ENCODE data around the gene CD93.

CD93 gene

DNA sequence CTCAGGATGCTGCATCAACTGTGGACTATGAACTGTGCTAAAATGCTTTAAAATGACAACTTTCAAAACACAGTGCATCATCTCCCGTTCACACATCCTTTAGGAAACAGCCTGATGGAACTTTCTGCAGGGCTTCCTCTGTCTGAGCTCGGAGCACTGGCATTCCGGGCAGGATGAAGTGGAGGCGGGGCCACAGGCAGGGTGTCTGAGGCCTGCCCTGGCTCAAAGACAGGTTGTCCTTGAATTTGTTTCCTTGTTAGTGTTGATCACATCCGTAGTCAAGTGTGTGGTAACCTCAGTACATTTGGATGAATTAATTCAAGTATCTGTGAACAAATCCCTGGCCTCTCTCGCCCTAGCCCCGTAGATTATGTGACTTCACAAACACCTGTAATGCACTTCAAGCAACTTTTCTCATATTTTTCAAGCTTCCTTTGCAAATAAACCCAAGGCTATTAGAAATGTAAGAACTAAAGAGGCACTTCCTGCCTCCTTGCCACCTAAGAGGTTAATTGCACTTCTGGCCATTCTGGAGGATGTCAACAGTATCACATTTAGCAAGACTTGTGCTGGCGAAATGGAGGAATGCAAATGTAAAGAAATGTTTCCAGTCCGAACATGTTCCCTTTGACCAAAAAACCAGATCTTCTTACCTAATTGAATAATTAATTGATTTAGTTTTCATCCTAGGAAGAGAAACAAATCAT lies 3.1 kb downstream of the CD93 start:
- DNase-seq, result no peak

DNA sequence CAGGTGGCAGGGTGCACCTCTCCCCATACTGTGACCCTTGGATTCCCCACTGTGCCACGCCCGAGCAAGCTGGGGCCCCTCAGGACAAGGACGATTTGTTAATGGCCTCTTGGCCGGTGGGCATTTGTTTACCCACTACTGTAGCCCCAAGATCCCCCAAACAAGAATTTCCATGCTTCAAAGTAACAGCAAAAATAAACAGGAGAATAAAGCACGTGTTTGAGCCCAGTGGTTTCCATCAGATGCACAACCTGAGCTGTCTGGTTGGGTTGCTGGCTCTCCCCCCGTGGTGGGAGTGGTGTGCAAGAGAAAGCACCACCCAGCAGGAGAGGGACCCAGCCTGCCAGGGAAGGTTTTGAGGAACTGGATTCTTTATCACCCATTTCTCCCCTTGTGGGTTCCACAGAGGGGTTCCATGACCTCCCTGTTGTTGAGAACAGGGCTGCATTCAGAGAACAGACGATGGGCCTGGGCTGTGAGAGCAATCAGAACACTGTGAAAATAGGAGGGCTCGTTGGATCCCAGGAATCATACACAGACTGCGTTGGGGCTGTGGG lies 4.8 kb downstream of the CD93 start:
- no peak for DNase-seq

DNA sequence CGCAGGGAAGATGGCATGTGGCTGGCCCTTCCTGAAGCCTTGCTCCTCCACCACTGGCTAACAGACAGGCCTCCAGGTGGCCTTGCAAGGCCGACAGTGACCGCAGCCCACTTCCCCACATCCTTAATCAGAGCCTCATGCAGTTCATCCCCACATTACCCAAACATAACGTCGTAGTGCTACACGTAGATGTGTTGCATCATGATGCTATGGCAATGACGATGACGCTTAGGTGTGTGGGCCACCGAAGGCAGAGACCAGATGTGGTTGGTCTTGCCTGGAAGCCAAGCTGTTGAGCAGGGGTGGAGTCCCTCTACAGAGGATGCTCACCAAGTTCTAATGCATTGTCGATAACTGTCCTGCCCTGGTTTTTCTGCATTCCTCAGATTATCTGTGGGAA lies 5.6 kb downstream of the CD93 start:
- DNase-seq, result no peak

DNA sequence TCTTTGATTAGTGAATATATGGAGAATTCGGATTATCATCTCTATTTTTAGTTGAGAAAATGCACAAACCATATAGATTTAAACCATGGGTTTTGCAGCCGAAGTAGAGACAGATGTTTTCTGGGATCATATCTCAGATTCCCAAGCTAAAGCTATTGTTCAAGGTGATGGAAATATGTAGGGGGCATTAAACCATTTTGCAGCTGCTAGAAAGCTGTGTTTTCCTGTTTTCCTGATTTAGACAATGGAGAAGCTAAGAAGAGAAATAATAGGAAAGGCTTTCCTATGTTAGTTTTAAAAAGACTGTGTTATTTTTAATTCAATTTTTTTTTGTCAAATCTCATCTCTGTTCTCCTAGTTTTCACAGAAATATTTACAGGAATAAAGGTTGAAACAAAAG lies 6.2 kb downstream of the CD93 start:
- DNase-seq, result no peak

DNA sequence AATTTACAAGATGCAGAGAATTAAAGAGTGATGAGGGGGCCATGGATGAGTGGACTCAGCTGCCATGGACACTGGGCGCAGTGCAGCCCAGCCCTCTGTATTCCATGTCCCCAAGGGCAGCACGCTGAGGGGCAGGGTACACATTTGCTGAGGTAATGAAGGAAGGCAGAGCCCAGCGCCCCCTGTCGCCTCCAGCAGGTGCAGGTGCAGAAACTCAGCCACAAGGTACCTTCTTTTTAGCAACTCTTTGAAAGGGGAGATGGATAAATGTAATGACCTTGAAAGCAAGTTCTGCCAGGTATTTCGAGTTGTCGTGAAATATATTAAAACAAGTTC lies 7.1 kb downstream of the CD93 start:
- DNase-seq, result no peak

GRCh38 chr20:23078351-23079015 lies 7.6 kb downstream of the CD93 start:
- DNase-seq, result no peak

DNA sequence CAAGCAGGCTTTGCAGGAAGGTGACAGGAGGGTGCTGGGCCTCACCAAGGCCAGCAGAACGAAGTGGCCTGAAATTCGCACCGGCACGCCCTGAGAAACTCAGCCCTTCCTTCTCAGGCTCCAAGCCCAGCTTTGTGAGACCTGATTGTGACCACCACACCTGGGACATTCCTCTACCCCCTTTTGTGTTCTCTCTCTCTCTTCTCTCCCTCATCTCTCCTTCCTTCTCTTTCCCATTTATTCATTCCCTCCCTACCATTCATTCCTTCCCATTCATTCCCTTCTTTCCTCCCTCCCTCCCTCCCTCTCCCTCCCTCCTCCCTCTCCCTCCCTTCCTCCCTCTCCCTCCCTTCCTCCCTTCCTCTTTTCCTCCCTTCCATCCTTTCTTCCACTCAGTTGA lies 8.8 kb downstream of the CD93 start:
- no peak for DNase-seq

- no peak for DNase-seq
Observed at GRCh38 chr20:23074052-23074451, 12.1 kb downstream of the CD93 start.

DNA sequence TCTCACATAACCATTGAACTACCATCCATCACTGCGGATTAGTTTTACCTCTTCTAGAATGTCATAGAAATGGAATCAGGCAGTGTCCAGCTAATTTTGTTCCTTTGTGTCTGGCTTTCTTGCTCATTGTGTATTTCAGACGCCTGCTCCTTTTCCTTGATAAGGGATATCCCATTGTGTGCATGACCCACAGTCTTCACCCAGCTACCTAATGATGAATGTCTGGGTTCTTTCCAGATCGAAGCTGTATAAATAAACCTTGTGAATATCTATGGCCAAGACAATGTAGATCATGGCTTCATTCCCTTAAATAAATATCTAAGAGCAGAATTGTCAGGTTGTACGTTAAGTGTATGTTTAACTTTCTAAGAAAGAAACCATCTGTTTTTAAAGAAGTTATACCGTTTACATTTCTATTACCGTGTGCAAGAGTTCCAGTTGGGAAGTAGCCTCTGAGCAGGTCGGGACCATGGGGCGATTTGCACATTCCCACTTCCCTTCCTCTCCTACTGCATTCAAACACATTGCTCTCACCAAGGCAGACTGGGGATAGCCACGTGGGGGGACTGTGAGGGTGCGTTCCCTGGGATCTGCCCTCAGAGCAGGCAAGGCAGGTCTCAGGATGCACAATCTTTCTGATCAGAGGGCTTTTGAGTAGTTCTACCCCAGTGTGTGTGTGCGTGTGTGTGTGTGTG lies 13.1 kb downstream of the CD93 start:
- DNase-seq, result no peak

DNA sequence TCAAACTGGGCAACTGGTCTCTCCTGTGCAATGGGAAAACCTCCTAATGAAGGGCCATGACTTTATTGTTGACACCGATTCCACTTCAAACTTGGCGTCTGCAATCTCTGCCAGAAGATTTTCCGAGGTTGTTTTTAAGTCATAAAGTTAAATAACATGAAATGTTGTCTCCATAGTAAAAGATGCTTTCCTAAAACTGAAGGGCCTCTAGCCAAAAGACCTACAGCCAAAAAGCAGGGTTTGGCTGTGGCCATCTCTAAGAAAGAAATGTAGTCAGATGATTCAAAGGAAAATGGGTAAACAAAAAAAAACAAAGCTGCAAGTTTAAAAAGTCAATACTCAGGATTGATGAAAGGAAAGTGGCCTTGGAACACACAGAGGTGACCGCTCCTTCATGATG lies 14.1 kb downstream of the CD93 start:
- no peak for DNase-seq

GRCh38 chr20:23071398-23071797 lies 14.7 kb downstream of the CD93 start:
- DNase-seq, result no peak

GRCh38 chr20:23069108-23069507 lies 17.0 kb downstream of the CD93 start:
- no peak for DNase-seq

- no peak for DNase-seq
Observed at GRCh38 chr20:23068283-23068682, 17.8 kb downstream of the CD93 start.

DNA sequence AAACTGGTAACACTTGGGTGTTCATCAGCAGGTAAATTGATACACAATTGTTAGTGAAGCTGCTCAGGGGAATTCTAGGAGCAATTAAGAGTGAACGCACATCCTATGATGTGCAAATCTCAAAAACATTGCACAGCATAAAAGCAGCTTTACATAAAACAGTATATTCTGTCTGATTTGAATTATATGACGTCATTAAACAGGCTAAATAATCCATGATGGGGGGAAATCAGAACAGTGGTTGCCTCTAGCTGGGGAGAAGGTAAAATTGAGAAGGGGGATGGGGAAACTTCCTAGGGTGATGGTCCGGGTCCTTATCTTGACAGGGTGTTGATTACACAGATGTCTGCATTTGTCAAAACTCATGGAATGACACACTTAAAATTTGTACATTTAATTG lies 19.4 kb downstream of the CD93 start:
- DNase-seq, result no peak

- no peak for DNase-seq
Observed at GRCh38 chr20:23065266-23066201, 20.6 kb downstream of the CD93 start.

GRCh38 chr20:23063581-23063980 lies 22.5 kb downstream of the CD93 start:
- DNase-seq, result no peak

GRCh38 chr20:23063168-23063567 lies 23.0 kb downstream of the CD93 start:
- no peak for DNase-seq

GRCh38 chr20:23062632-23063031 lies 23.5 kb downstream of the CD93 start:
- DNase-seq, result no peak

- no peak for DNase-seq
Observed at GRCh38 chr20:23061734-23062561, 24.2 kb downstream of the CD93 start.

GRCh38 chr20:23061262-23061661 lies 24.9 kb downstream of the CD93 start:
- DNase-seq, result no peak

GRCh38 chr20:23060629-23061028 lies 25.5 kb downstream of the CD93 start:
- no peak for DNase-seq

DNA sequence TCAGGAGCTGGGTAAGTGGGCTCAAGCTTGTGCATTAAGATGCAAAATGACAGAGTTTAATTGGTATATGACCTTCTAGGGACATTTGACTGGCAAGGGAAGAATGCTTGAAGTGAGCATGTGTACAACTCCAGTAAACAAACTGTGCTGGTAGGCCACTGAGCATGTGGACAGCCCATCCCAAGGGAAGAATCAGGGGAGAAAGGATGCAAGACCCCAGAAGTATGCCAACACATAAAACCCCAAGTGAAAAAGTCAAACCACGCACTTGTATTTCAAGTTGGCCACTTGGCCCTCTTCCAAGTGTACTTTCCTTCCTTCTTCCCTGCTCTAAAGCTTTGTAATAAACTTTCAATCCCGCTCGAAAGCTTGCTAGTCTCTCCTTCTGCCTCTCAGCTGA lies 26.3 kb downstream of the CD93 start:
- no peak for DNase-seq

Data from activated effector memory CD4-positive, alpha-beta T cell treated with Interleukin-2 at 50 U/mL for 16 hours (primary cell).